Right renal cortex interstitium (tissue), 3 donors: ENCODE results near the gene FSIP1. TPM values are rescaled to one million over a fixed set of nuclear protein-coding genes. Genes with fewer than 3 reads are reported as not detected.

ENCODE experiments used
- DNase-seq, 3 donors: peaks; one replicate each; pipeline ENCODE4 v3.0.0-alpha.2; 2013; ENCODE audit warnings: low read depth in 3 of 3, low spot score in 2 of 3
- polyA plus RNA-seq, 3 donors: library from polyadenylated mRNA; unstranded; fragments of 120-200 nt; gene quantifications; one replicate each; pipeline ENCODE4 v1.2.1, GENCODE V29; 2013; ENCODE audit not compliant: insufficient read length in 3 of 3

Gene FSIP1
- polyA plus RNA-seq, 3 donors: 2.9 to 4.2 (median 4.1) TPM

DNA sequence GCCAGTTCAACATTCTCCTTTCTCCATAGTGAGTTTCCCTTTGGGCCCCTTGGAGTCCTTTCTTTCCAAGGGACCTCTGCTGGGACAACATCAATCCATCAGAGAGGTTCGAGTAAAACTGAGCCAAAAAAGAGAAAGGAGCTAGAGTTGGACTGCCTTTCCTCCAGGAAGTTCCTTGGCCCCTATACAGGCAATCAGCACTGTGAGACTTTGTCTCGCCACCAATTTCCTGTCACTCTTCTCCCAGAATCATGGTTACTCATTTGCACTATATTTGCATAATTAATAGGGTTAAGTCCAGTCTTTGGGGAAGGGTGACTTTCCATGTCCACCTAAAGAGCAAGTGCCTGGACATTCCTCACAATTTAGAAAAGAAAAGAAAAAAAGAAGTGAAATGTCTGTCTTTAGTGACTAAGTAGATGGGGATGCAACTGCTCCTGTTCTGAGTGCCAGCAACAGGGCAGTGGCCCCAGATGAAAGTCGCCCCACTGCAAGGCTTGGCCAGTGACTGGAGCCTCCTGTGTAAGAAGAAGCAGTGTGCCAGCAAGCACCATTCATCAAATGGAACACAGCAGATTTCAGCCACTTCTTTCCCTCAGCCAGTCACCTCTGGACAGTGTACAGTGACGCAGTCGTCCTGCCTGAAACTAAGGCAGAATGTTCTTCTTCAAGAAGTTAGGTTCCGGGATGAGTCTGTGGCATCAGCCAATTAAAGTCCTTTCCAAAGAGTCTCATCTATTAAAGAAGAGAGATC is 91.6 kb downstream of the FSIP1 start:
- no peak for DNase-seq

DNA sequence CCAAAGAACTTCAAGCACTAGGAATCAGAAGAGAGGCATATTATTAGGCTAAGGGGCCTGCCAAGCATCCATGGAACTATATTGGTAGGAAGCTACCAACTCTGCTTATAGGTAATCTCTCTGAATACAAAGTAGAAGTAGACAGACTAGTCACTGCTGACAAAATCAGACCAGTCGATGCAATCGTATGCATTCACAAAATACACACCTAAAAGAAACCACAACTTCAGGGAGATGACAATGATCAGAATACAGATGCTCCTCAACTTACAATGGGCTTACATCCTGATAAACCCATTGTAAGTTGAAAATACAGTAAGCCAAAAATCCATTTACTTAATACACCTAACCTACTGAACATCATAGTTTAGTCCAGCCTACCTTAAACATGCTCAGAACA is 94.7 kb downstream of the FSIP1 start:
- DNase-seq: no peak

DNA sequence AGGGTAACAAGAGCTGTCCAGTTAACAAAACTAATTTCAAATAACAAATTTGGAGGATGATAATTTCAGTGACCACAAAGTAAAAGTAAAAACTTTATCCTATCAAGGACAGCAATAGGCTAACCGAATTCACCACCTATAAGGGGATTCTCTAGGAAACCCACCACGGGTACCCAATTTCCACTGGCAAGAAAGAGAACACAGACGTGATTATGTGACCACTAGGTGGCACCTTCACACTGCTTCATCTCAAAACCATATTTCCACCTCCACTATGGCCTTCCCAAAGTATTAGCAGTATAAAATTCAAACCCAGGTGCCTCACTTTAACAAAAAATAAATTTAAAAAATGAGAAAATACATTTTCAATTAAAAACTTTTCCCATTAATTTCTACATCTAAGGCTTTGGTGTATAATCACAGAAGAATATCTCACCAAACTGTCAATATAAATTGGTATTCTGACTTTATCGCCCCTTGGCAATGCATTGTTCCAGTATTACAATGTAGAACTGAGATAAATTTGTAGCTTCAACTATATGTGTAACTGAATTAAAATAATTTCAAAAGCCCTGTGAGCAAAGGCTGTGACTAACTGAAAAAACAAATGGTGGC is 96.5 kb downstream of the FSIP1 start:
- peak in 2 of 3 donors; percentile 43 to 49 for DNase-seq

DNA sequence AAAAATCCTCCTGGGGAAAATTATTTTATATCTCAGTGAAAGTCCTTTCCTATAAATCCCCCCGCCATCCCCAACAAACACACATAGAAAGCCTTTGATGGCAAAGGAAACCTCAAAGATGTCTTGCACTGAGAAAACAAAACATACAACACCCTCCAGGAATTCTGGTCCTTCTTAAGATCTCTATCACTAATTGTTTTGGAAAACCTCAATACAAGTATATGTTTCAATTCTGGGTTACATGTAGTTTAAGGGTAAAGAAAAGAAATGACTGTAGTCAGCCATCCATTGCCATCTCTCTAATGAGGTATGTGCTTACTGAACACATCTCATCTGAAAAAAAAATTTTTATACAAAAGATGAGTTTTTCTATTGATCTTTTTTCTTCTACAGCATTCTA is 97.3 kb downstream of the FSIP1 start:
- DNase-seq: no peak

DNA sequence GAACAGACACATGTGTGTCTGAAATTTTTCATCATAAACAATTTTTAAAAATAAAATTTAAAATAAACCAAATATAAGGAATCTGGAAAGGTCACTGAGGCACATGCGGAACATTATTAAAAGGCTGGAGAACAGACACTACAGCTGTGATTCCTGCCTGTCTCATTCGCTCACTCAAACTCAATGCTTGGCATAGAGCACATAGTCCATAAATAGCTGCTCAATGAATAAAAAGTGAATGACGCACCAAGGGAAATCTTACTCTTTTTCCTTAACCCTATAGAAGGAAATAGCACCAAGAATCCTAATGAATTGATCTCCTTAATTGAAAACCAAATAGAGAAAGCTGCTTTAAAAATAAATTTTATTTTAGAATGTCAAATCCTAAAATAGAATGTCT is 98.4 kb downstream of the FSIP1 start:
- no peak for DNase-seq

DNA sequence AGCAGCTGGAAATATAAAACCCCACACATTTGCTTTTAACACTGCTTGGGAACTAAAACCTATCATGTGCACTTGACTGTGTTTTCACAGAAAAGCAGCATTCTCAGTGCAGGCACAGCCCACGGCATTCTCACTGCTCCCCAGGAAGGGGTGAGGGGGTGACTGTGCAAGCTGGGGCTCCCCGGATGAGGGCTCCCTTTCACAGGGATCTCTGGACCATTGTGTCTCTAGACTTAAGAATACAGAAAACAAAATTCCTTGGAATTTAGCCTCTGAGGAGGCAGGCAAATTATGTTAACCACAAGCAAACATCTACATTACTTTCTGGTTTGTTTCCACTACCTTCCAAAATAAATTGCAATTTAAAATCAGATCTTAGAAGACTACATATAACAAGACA is 100.3 kb downstream of the FSIP1 start:
- DNase-seq: no peak

DNA sequence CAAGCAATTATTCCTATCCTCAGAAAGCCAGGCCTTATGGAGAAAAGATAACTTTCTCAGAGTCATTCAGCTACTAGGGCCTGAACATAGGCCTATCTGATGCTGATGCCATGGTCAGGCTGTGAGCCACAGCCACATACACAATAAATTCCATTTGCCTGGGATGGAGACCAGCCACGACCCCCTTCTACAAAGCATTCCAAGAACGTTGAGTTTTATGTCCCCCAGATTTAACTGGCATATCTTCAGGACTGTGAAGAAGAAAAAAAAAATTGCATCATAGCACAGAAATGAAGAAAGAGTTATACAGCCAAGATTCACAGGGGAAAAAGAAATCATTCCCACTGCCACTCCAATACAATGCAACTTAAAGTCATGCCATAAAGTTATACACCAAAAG is 101.8 kb downstream of the FSIP1 start:
- no peak for DNase-seq

DNA sequence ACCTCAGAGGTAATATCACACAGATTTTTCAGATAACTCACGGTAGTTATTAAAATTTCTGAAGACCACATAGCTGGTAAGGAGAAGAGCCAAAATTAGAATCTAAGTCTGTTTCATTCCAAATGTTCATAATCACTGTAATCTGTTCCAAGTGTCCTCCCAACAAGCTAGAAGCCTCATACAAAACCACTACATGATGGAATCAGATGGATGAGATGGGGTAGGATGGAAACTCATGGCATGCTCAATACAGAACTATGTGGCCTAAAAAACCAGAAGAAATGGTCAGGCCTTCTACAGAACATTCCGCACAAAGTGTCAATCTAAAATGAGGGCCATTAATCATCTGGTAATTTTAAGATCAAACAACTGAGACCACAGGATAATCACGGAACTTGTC is 110.0 kb downstream of the FSIP1 start:
- DNase-seq: no peak

DNA sequence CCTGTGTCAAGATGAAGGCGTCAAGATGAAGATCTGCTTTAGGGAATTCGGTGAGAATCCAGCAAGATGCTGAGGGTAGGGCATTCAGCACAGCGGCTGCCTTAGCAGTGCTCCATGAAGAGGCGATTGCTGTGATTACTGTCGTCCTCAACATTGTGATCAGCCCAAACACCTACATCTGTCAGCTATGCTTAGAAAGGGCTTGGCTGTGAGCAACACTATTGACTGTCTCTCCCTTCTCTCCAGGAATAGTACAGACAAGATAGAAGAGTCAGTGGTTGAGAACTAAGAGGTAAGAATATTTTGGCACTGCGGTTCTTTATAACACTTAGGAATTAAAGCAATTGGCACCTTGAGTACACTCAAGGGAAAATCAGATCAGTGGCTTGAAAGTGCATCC is 110.5 kb downstream of the FSIP1 start:
- no peak for DNase-seq

DNA sequence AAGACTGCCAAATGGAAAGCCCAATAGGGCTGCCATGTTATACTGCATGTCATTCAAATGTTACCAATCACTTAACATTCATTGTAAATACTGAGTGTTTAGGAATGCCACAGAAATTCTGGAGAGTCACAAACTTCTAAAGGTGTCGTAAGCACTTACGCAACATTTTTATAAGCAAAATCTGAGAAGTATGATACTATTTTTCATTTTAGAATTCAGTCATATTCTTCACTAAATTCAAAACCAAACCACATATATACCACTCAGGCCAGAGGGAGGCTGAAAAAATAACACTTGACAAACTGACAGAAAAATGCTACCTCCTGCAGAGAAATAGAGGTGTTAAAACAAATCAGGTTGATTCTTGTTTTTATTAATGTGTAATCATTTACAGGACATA is 112.0 kb downstream of the FSIP1 start:
- no peak for DNase-seq

DNA sequence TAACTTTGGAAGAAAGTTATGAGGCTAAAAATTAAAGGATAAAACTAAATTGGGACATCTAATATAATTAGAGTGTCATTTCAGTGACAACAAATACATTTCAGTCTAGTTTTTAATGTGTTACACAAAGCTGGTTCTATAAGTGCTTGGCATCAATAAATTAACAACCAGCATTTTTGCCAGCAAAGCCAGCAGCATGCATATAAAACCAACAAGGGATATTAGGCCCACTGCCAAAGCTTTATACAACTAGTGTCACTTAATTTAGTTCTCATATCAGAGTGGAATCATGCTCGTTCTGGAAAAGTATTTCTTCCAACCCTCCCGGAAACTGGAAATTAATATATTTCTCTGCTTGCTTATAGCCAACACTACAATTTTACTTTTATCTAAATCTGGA is 113.0 kb downstream of the FSIP1 start:
- DNase-seq: no peak

DNA sequence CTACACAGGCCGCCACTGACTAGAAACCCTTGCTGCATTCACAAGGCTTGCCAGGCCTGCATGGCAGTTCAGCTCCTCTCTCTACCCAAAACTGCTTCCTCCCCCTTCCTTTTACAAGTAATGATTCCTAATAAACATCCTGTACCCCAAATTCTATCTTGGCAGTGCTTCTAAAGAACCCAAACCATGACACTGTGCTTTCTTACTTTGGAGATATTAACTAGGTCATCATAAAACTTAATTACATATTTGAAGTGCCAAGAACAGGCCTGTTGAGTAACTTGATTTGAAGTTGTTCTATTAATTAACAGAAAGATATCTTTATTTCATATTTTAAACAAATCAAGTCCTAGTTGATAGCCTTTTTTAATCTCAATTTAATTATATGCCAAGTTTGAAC is 113.4 kb downstream of the FSIP1 start:
- no peak for DNase-seq

DNA sequence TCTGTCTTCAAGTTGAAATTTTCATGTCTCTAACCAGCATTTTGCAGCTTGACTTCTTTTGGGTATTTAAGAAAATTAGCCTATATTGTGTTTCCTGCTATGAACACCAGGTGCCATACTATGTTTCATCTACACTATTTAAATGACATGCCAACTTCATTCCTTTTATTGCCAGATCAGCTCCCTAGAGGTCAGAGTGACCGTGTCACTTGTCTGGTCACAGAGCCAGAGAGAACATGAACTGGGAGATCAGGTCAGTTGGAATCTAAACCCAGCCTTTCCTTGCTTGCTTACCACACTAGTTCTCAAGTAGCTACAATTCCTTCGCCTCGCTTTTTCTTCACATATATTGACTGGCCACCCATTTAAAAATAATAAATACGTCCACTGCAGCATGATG is 114.2 kb downstream of the FSIP1 start:
- no peak for DNase-seq

DNA sequence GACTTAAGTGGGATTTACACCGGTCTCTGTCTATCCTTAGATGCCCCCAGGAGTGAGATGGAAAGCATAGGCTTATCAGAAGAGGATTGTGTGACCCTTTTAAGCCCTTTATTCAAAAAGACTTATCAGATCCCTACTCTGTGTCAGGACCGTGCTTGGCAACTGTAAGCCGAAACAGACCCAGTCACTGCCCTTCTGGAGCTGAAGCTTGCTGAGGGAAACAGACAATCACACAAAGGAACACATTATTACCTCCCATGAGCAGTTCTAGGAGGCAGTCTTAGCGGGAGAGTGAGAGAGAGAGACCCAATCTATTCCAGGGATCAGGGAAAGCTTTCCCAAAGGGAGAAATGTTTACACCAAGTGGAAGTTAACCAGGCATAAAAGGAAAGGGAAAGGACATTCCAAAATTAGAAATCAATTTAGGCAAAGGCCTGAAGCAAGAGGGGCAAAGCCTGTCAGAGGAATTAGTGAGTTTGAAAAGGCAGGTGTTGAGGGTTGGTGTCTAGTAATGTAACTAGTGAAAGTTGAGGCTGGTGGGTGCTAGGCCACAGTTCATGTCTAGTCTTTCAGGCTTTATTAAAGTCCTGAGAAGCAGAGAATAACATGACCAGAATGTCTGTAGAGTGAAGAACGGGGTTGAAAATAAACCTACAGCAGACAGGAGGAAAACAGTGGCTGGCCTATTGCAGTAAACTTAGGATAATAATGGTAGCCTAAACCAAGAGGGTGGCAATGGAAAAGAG is 115.1 kb downstream of the FSIP1 start:
- DNase-seq: no peak

DNA sequence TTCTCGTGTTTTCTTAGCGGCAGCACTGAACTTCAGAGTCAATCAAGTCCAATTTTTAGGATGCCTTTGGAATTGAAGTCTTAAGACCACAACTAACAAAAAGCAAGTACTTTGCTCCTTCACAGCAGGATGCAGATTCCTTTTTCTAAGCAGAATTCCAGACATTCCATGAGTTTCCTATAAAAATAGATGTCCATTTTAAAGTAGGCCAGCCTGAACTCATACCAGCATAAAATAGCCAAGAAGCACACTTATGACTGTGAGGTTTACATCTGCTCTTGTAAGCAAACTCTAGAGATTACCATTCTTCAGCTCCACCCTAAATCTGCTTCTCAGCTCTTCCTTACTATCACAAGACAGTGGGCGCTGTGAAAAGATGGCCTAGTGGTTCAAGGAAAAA is 116.0 kb downstream of the FSIP1 start:
- DNase-seq: no peak

DNA sequence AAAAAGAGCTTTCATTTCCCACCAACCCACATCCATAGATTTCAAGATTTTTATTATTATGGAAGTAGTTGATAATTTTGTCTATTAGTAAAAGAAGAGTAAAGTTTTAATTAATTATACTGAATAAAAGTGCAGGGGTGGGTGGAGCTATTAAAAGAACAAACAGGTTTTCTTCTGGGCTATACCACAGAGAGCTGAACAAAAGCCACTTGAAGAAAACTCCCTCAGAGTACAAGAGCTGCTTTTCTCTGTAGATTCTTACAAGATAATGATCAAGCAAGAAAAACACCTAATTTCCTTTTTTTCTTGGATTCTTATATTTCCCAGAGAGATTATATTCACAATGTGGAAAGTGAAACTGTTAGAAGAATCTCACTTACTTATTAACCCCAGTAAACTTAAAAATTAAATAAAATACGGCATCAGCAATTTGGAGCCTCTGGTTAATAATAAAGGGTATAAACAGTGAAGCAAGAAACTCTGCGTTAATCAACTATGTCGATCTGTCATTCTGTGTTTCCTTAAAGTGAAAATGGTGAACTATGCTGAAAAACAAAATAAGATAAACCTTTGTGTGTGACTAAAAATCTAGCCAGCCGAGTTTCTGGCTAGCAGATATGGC is 116.9 kb downstream of the FSIP1 start:
- DNase-seq: no peak

DNA sequence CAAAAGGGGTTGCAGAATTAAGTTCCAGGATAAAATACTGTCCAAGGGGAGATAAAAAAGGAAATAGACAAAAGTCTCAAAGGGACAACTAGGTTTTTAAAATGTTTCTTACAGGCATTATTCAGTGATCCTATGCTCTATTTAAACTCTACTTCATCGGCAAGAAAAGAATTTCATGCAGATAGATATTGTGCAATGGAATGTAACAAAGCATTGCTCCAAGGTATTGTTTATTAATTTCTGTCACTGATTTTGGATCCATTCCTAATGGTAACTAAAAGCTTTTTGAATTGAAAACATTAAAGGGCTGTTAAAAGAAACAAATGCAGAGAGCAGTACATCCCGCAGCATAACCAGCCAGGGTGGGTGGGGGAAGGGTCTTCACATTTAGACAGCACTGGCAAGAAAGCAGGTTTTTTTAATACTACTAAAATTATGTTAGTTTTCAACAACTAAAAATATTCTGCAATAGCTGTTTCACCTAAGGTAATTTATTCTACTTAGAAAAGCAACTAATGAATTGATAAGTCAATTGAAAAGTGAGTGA is 118.9 kb downstream of the FSIP1 start:
- DNase-seq: no peak

DNA sequence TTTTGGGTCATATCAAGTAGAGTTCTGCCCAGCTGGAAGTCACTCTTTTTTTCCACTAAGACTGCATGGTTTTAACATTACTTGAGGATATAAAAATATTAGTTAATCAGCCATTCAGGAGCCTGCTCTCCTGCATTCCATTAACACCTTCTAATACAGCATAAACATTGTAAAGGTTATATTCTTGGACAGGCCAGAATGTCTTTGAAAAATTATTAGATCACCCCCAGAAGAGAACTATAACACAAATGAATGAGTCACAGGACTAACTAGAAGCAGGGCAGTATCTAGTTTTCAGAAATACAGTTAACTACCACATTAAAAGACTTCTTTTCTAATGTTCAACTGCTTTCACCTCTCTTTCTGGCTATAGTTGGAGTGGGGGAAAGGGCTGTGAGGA is 120.9 kb downstream of the FSIP1 start:
- no peak for DNase-seq

DNA sequence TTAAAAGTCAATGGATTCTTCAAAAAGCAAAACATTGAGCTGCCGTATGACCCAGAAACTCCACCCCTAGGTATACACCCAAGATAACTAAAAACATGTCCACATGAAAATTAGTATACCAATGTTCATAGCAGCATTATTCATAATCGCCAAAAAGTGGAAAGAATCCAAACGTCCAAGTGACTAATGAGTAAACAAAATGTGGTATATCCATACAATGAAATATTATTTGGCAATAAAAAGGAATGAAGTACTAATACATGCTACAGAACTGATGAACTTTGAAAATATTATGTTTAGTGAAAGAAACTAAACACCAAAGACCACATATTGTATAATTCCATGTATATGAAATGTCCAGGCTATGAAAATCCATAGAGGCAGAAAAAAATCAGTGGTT is 123.9 kb downstream of the FSIP1 start:
- DNase-seq: no peak

DNA sequence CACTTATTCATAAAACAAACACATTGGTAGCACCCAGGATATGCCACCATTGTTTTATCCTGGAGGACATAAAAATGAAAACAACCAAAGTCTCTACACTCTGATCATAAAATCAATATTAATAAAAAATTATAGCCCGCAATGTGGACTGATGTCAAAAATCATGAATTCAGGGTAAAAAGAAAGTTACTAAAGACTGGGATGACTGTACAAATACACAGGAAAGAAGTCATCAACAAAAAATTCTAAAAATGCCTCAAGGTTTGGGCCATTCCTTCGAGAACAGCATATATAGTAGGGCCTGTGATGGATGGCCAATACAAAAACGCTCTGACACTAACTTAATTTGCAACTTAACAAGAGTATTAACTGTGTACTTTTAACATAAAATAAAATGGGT is 125.0 kb downstream of the FSIP1 start:
- no peak for DNase-seq

DNA sequence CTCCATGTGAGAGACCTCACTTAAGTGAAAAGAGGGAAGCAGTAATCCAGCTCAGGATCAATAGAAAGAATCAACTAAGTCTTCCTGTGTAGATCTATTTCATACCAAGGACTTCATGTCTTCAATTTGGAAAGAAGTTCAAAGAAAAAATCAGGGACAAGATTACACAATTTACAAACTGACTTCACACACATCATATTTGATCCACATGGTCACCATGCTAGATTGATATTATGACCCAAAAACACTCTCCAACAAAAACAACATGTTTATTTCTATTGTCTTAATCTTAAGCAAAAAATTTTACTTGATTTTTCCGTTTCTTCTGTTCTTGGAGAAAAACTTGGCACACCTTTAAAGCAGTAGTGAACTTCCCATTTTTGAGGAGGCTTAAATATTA is 125.5 kb downstream of the FSIP1 start:
- no peak for DNase-seq
